Pancreas (tissue), 10 donors: ENCODE data around the gene MPO. TPM values are rescaled to one million over a fixed set of nuclear protein-coding genes. Genes with fewer than 3 reads are reported as not detected.

Experiments used
- ATAC-seq, 4 donors: fragments of 200-7000 bp; cut with Tn5 transposase; one replicate each; pipeline versions ENCODE4 v1.8.0 to v1.9.1; 2020; ENCODE audit warnings: mild to moderate bottlenecking in 4 of 4, moderate library complexity in 4 of 4
- DNase-seq, 6 donors: peaks; one replicate each; pipeline ENCODE4 v3.0.0-alpha.2; 2020
- FAIRE-seq: peaks from 2 replicates; lab custom pipeline; 2012; peaks lifted over from hg19 to GRCh38; lab: Jason Lieb, UNC
- H3K27ac ChIP-seq, 4 donors: fragments of 200-600 bp; sonication (generic); 1 replicate in 3 of 4; 2 replicates in 1 of 4; pipeline versions ENCODE4 v1.5.0 to v1.8.0; 2020
- H3K27me3 ChIP-seq, 4 donors: fragments of 200-600 bp; one replicate each; pipeline ENCODE4 v1.8.0; 2021
- H3K36me3 ChIP-seq, 3 donors: fragments of 200-600 bp; sonication (generic) in 1 of 3; one replicate each; pipeline versions ENCODE4 v1.5.0 to v1.8.0; 2020 to 2021
- H3K4me1 ChIP-seq, 3 donors: fragments of 200-600 bp; one replicate each; pipeline ENCODE4 v1.8.0; 2021
- H3K4me3 ChIP-seq, 4 donors: fragments of 200-600 bp; sonication (generic) in 2 of 4; one replicate each; pipeline versions ENCODE4 v1.5.0 to v1.8.0; 2020 to 2021
- H3K9me3 ChIP-seq, 4 donors: fragments of 200-600 bp; one replicate each; pipeline ENCODE4 v1.8.0; 2021
- CTCF ChIP-seq, 4 donors: fragments of 200-600 bp; sonication (generic) in 3 of 4; IDR thresholded peaks; one replicate each; pipeline versions ENCODE4 v1.5.0 to v1.8.0; 2021; ENCODE audit warnings: antibody characterized with exemption in 4 of 4
- WGBS, 2 donors: extraction: QIAGEN DNeasy Blood & Tissue Kit; methylation state at CpG; one replicate each; pipeline ENCODE4 v1.1.7; 2013; 5-methylcytosine and 5-hydroxymethylcytosine counted together
- intact Hi-C, 3 donors: fragments of 100-400 bp; cut with DNase I; formaldehyde crosslinking; loops; one replicate each; pipeline versions ENCODE4 v1.11.1 to v1.14.2; 2022
- polyA plus RNA-seq, 2 donors: library from polyadenylated mRNA; stranded (reverse); fragments of 200-250 nt; gene quantifications; one replicate each; pipeline ENCODE4 v1.2.3, GENCODE V29; 2013
- total RNA-seq, 6 donors: library from RNA; stranded (reverse); fragmentation: NEBNext Ultra II Directional in 4 of 6; extraction: Animal tissue kit (Norgen Biotek cat#: 25700) in 4 of 6; gene quantifications; one replicate each; pipeline versions ENCODE4 v1.2.1 to v1.2.4, GENCODE V29; 2021 to 2023
- donor health status: healthy with polysubstance abuse.
- donor health status: DM: no; HTN: no; CAD: no; lungs with moderate emphysema.
- donor health status: DM: no; HTN: no; CAD: no.
- donor health status: control.
- donor health status: control.
- donor health status: Bipolar disorder and iron deficiency.
- donor health status: DM: yes; HTN: yes; CAD: no.
- donor health status: DM: no; HTN: no; CAD: no.
- donor health status: DM: no; HTN: no; CAD: no.
- donor health status: DM: yes; HTN: yes; CAD: no.

The MPO gene
- total RNA-seq: under 1 TPM; 0.03 to 0.28 (median 0.09) TPM
- under 1 TPM in 1 of 2 donors, not detected in 1; 0.19 TPM for polyA plus RNA-seq

DNA sequence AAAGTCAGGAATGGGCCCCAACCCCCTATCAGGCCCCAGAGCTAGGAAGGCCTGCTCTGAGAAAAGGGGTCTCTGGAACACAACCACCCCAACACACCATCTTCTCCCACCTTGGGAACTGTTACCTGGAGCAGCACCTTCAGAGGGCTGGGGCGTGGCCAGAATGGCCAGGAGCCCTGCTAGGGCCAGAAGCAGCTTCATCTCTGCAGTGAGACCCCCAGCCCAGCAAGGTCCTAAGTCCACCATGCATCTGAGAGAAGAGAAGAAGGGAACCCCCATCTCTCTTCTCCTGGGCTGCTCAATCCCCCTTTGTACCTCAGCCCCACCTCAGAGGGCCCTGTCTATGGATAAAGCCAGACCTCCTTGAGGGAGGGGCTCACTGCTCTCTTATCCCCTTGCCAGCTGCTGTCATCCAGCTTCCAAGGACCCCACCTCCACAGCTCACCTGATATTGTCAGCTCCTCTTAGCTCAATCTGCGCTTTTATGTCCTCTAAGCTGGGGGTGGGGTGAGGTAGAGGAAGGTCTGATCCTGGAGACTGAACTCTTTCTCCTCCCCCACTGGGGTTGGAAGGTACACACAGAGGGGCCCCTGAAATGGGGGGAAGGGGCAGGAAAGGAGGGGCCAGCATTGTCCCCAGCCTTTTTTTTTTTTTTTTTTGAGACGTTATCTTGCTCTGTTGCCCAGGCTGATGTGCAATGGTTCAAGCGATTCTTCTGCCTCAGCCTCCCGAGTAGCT lies at the start of gene MPO:
MPO (minus strand) TSS at position 456 of the 738 bp plus-strand sequence; CDS start at position 279, 177 bp downstream.
- H3K36me3 ChIP-seq: no peaks in the 10 kb centered on the region
- H3K4me3 ChIP-seq: no peak within 1 kb of the TSS
- DNase-seq: peak in 1 of 6 donors; percentile 30
- TF ChIP-seq CTCF (IDR thresholded peaks at IDR 0.05): no peak
- ATAC-seq: no peak
- 80 to 96% methylated on average over 4 to 5 of the region's 5 CpGs for WGBS, 2 donors
- H3K4me1 ChIP-seq: peaks cover 0 to 3% (median 0%) of the 10 kb centered on the region in 3 donors
- H3K9me3 ChIP-seq: no peaks in the 10 kb centered on the region
- H3K27me3 ChIP-seq: peaks cover 0 to 4% (median 0%) of the 10 kb centered on the region in 4 donors
- FAIRE-seq: no peak
- H3K27ac ChIP-seq: no peak within 1 kb of the TSS
- intact Hi-C loops: no loop called here

DNA sequence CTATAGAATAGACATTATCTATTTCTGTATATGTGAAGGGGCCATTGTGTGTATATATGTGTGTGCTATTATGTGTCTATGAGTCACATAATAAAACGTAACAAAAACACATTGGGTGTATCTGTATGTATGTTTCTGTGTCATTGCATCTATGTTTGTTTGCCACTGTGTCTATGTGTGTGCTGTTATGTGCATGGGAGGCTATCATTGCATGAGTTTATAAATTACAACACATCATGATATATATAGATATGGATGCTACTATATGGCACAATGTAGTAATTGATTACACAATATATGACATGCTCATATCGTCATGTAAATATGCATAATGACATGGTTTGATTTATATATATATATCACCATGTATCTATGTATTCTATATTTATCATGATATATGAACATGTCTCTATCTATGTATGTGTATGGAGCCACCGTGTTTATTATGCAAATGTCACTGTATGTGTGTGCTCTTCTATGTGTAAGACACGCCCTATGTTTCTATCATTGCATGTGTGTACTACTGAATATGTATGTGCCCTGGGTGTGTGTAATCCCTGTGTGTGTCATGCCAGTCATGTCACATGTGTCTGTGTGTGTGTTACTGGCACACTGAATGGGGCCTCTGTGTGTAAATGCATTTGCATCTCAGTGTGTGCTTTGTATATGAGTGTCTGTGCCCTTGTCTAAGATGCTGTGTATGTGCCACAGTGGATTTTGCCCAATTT lies 49.2 kb upstream of the MPO start:
- TF ChIP-seq CTCF (IDR thresholded peaks at IDR 0.05): no peak
- 65 to 73% methylated on average over 4 of the region's 4 CpGs for WGBS, 2 donors
- DNase-seq (no peak), ATAC-seq (no peak), FAIRE-seq (no peak)
- intact Hi-C loops: no loop called here
- Histone ChIP-seq H3K4me3 (peak overlapping the region in 1 of 4 donors; percentile 33), H3K27me3 (no peaks in the 10 kb centered on the region), H3K9me3 (no peaks in the 10 kb centered on the region), H3K36me3 (no peaks in the 10 kb centered on the region), H3K4me1 (no peaks in the 10 kb centered on the region), H3K27ac (no peak overlapping the region)

GRCh38 chr17:58329035-58329809 lies 48.5 kb upstream of the MPO start:
- Histone ChIP-seq H3K4me3 (no peak overlapping the region), H3K27ac (no peak overlapping the region), H3K4me1 (no peaks in the 10 kb centered on the region), H3K9me3 (no peaks in the 10 kb centered on the region), H3K27me3 (no peaks in the 10 kb centered on the region), H3K36me3 (no peaks in the 10 kb centered on the region)
- DNase-seq (no peak), FAIRE-seq (no peak), ATAC-seq (peak in 2 of 4 donors; percentile 24 to 55)
- 42 to 52% methylated on average over 16 of the region's 16 CpGs for WGBS, 2 donors
- no peak for TF ChIP-seq CTCF (IDR thresholded peaks at IDR 0.05)
- intact Hi-C loops: no loop called here

DNA sequence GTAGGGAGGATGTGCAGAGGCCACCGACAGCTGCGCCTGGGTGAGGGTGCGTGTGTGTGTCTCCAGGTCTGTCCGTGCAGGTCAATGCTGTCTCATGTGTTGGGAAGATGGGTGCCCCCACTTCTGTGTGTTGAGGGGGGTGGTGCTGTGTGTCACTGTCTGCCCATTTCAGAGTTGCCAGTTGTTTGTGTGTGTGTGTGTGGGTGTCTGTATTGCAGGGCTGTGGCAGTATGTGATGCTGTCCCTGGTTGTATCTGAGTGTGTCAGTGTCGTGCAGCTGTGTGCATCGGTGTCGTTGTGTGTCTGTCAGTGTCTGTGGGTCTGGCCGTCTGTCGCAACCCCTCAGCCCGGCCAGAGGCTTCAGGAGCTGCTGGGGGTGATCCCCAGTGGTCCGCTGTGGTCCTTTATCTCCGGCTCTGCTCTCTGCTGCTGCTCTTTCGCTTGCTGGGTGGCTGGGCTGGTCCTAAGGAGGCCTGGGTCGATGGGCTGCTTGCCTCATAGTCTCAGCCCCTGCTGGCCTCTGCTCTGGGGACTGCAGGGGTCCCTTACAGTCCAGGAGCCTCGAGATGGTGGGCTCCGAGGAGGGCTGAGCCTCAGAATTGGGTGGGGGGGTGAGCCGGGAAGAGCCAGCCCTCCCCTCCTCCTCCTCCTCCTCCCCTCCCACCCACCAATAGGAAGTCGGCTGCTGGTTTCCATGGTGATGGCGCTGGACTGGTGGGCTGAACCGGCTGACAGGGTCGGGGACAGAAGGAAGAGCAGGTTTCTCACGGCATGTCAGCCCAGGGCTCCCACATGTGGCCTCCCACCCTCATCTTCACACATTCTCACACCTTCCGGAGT lies 47.7 kb upstream of the MPO start, which contains the start of gene TSPOAP1:
TSPOAP1 (minus strand) TSS at position 601 of the 840 bp plus-strand sequence. CDS start 875 bp downstream, outside the sequence.
- intact Hi-C loops: no loop called here
- no peak for TF ChIP-seq CTCF (IDR thresholded peaks at IDR 0.05)

More for the DNA sequence above, 47.7 kb upstream of the MPO start, which contains the start of gene TSPOAP1:
- no peak for FAIRE-seq
- no peak within 1 kb of the TSS for H3K4me3 ChIP-seq
- H3K27ac ChIP-seq: no peak within 1 kb of the TSS
- no peaks in the 10 kb centered on the region for H3K27me3 ChIP-seq
- no peak for ATAC-seq
- peak in 1 of 6 donors; percentile 40 for DNase-seq
- WGBS, 2 donors: 32 to 36% methylated on average over 22 to 23 of the region's 23 CpGs
- no peaks in the 10 kb centered on the region for H3K36me3 ChIP-seq
- H3K4me1 ChIP-seq: no peaks in the 10 kb centered on the region
- H3K9me3 ChIP-seq: no peaks in the 10 kb centered on the region
